GM10847 (cell line): ENCODE data around the gene FOXA2.

Source experiments
- POLR2A ChIP-seq: IDR thresholded peaks from 2 replicates; pipeline ENCODE4 v1.6.1; 2011; ENCODE audit not compliant: insufficient read length; ENCODE audit errors: extremely low read depth

The FOXA2 gene

GRCh38 chr20:22584522-22584921 is at the start of gene FOXA2:
FOXA2 (minus strand) TSS chr20:22584572; CDS start chr20:22584278, 294 bp downstream.
- TF ChIP-seq POLR2A: no peak

DNA sequence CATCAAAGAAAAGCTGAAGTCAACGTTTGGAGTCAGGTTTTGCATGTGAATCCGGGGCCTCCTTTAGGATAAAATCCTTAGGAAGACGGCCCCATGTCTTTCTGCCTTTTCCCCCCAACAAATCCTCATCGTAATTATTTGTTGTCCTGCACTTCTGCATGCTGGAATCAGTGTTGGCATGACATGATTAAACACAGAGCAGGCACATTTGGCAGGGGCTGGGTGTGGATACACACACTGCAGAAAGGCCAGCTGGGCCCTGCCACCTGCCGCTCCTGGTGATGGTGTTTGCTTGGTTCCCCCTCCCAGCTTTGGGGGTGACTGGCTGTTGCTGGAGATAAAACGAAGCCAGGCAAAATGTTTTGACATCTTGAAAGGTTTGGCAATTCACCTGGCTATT is 46.3 kb upstream of the FOXA2 start:
- TF ChIP-seq POLR2A: no peak

DNA sequence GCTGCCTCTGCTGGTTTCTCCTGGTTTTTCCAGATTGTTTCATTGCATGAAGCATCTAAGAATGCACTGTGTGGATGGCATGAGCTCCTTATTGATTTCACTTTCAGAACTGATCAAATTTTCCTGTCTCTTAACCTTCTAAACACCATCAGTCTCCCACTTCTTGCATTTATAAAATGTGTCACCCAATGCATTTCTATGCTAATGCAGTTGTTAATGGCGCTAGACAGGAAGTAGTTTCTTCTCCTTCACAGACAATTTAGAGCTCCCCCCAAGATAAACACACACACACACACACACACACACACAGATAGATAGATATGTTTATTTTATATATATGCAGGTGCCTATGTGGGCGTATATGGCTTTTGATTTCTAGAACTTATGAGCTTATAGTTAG is 45.6 kb upstream of the FOXA2 start:
- TF ChIP-seq POLR2A: no peak

GRCh38 chr20:22629447-22629846 is 45.1 kb upstream of the FOXA2 start:
- TF ChIP-seq POLR2A: no peak

GRCh38 chr20:22626496-22626895 is 42.1 kb upstream of the FOXA2 start:
- no peak for TF ChIP-seq POLR2A

DNA sequence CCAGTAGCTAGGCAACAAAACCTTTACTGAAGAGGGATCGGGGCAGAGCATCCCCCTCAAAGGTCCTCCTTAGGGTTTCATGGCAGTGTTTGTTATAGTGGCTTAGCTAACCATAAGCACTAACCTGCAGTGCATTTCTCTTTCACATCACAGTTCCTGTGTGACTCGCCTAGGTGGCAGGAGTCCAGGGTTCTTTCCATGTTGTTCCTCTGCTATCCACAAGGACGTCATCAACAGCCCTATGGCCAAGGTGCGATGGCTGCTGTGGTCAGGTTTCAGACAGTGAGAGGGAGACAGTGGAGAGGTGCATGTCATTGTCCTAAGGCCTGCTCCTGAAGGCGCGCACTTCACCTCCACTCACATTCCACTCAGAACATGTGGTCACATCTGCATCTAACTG is 38.8 kb upstream of the FOXA2 start:
- TF ChIP-seq POLR2A: no peak

GRCh38 chr20:22620342-22620741 is 36.0 kb upstream of the FOXA2 start:
- no peak for TF ChIP-seq POLR2A

DNA sequence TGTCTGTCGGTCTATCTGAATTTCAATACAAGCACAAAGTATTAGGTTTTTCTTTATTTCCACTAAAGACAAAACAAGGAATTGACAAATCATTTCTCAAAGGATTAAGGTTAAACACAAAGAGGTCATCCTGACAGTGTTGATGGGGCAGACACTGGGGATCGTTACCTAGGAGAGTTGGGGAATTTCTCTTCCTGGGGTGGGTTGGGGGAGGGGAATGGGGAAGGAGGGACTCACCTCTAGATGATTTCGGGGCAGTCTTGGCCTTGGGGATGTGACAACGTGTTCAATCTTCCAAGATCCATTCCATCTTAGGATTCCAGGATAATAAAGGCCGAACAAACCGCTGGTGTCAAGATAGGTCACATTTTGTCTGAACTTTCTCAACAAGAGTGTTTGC is 35.4 kb upstream of the FOXA2 start:
- TF ChIP-seq POLR2A: no peak

DNA sequence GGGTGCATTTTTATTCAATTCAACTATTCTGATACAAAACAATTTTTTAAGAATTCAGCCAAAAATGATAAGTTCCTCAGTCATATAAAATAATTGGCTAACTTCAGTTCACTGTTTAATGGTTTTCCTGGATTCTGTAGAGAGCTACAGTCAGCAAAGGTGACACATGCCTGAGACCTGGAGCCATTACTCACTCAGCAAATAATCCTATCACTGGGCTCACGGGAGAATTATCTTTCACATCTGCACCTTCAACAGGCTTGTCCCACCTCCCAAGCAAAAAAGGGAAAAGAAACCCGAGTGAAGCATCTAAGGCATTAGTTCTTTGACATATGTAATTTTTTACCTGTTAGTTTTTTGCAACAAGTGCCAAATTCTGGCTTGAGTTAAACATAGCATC is 34.9 kb upstream of the FOXA2 start:
- no peak for TF ChIP-seq POLR2A

- no peak for TF ChIP-seq POLR2A
Measured at GRCh38 chr20:22617160-22617559, 32.8 kb upstream of the FOXA2 start.

GRCh38 chr20:22616551-22616950 is 32.2 kb upstream of the FOXA2 start:
- TF ChIP-seq POLR2A: no peak

GRCh38 chr20:22615425-22615824 is 31.1 kb upstream of the FOXA2 start:
- no peak for TF ChIP-seq POLR2A

DNA sequence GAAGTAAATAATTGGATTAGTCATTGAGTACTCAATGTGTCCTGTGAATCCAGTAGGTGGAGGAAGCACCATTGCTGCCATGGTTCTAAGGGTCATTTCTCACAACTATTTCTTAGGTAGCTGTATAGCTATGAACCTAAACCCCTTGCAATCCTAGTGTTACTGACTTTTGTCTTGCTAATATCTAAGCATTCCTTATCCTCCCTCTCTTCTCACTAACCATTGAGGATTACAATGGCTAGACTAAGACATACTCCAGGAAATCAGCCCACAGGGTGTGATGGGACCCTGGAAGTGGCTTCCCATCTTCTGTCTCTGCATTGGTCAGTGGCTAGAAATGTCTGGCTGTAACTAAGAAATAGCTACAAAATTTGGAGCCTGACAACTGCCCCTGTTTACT is 27.3 kb upstream of the FOXA2 start:
- TF ChIP-seq POLR2A: no peak

DNA sequence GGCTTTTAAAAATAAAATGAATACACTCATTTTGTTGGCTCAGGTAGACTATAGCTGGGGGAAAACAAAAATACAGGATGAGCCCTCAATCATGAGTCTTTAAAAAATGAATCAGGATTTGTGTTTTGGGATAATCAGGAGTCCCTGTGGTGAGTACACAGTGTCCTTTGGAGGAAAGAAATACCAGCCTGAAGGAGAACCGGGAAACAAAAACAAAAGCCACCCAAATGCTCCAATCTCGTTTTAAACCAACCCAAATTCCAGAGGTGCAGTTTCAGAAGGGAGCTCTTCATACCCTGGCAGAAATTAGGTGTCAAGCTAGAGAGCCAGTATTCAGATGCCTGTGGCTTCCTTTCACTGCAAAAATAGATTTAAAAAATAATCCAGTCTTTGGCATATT is 23.3 kb upstream of the FOXA2 start:
- TF ChIP-seq POLR2A: no peak

DNA sequence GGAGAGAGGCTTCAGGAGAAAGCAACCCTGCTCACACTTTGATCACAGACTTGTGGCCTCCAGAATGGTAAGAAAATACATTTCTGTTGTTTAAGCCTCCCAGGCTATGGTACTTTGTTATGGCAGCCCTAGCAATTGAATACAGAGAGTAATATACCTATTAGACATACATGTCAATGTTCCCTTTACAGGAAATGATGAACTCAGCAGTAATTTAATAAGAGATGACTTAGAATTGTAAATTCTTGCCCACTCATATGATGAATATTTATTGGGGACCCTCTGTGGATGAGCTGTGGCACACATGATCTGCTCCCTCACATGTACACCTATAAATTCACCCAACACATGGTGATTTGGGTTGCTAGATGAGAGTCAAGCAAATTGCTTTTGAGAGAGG is 20.4 kb upstream of the FOXA2 start:
- no peak for TF ChIP-seq POLR2A

- TF ChIP-seq POLR2A: no peak
Measured at GRCh38 chr20:22601361-22602141, 17.2 kb upstream of the FOXA2 start.

GRCh38 chr20:22597303-22597702 is 12.9 kb upstream of the FOXA2 start:
- TF ChIP-seq POLR2A: no peak
